Ascending aorta (tissue), 2 donors: ENCODE measurements around the gene E2F6. TPM values are rescaled to one million over a fixed set of nuclear protein-coding genes. Genes with fewer than 3 reads are reported as not detected.

Experiments used
- DNase-seq, 2 donors: peaks; one replicate each; pipeline ENCODE4 v3.0.0-alpha.2; 2019; ENCODE audit warnings: low spot score in 2 of 2
- H3K27ac ChIP-seq, 2 donors: fragments of 200-600 bp; sonication (generic); one replicate each; pipeline ENCODE4 v1.5.1; 2016 to 2017; ENCODE audit warnings: mild to moderate bottlenecking in 1 of 2
- H3K27me3 ChIP-seq: fragments of 200-600 bp; sonication (generic); one replicate; pipeline ENCODE4 v1.5.1; 2017
- H3K36me3 ChIP-seq, 2 donors: fragments of 200-600 bp; sonication (generic); one replicate each; pipeline ENCODE4 v1.5.1; 2016
- H3K4me1 ChIP-seq, 2 donors: fragments of 200-600 bp; sonication (generic); one replicate each; pipeline ENCODE4 v1.5.1; 2016 to 2017; ENCODE audit warnings: mild to moderate bottlenecking in 1 of 2
- H3K4me3 ChIP-seq, 2 donors: fragments of 200-600 bp; sonication (generic); one replicate each; pipeline ENCODE4 v1.5.1; 2016 to 2017; ENCODE audit warnings: mild to moderate bottlenecking in 1 of 2
- H3K9me3 ChIP-seq, 2 donors: fragments of 200-600 bp; sonication (generic); one replicate each; pipeline ENCODE4 v1.5.1; 2016
- CTCF ChIP-seq, 3 experiments: fragments of 200-600 bp in 2 of 3; fragments of 450-650 bp in 1 of 3; sonication (generic) in 2 of 3; IDR thresholded peaks; one replicate each; pipeline ENCODE4 v1.5.1; 2016 to 2019; ENCODE audit warnings: antibody characterized with exemption in 3 of 3, mild to moderate bottlenecking in 1 of 3, moderate library complexity in 1 of 3
- intact Hi-C: fragments of 100-400 bp; cut with DNase I; formaldehyde crosslinking; loops from one replicate; pipeline ENCODE4 v1.15.1; 2023
- total RNA-seq: library from RNA; depleted of rRNA; stranded (reverse); fragments of >200 nt; gene quantifications from one replicate; pipeline ENCODE4 v1.1.0, GENCODE V29; 2016

E2F6 gene
- total RNA-seq, 1 donor from 2014 or later: 1.9 TPM

- no peaks in the 10 kb centered on the region for H3K9me3 ChIP-seq
- peak overlapping the region; percentile 84 to 93 for H3K27ac ChIP-seq
- no peaks in the 10 kb centered on the region for H3K36me3 ChIP-seq
- H3K4me1 ChIP-seq: peaks cover 3 to 20% of the 10 kb centered on the region in 2 donors
- intact Hi-C loops: loop anchor here (2.0 to 5.0 kb wide), 5 partner anchors 60 to 334 kb away; partner anchors contain the start of genes ROCK2 and SLC66A3
- H3K27me3 ChIP-seq: no peaks in the 10 kb centered on the region
- TF ChIP-seq CTCF (IDR thresholded peaks at IDR 0.05): no peak
- H3K4me3 ChIP-seq: peak overlapping the region; percentile 72 to 86
- DNase-seq: no peak
These were observed 557 bp upstream of the E2F6 start for GRCh38 chr2:11466307-11467128.

GRCh38 chr2:11465110-11465484 lies 864 bp downstream of the E2F6 start:
- H3K4me3 ChIP-seq: peak overlapping the region; percentile 72 to 86
- no peaks in the 10 kb centered on the region for H3K27me3 ChIP-seq
- DNase-seq: no peak
- no peaks in the 10 kb centered on the region for H3K9me3 ChIP-seq
- peak overlapping the region; percentile 84 to 93 for H3K27ac ChIP-seq
- no peak for TF ChIP-seq CTCF (IDR thresholded peaks at IDR 0.05)
- H3K36me3 ChIP-seq: no peaks in the 10 kb centered on the region
- intact Hi-C loops: loop anchor here (5.0 kb wide), 2 partner anchors 222 to 333 kb away; a partner anchor contains a TSS
- peaks cover 3 to 20% of the 10 kb centered on the region in 2 donors for H3K4me1 ChIP-seq

GRCh38 chr2:11459816-11460215 lies 6.1 kb downstream of the E2F6 start:
- Histone ChIP-seq H3K9me3 (no peaks in the 10 kb centered on the region), H3K4me3 (no peak overlapping the region), H3K36me3 (peaks cover 0 to 5% of the 10 kb centered on the region in 2 donors), H3K4me1 (peaks cover 0 to 12% of the 10 kb centered on the region in 2 donors), H3K27me3 (no peaks in the 10 kb centered on the region), H3K27ac (no peak overlapping the region)
- no peak for DNase-seq
- intact Hi-C loops: no loop called here
- no peak for TF ChIP-seq CTCF (IDR thresholded peaks at IDR 0.05)

- Histone ChIP-seq H3K4me3 (no peak overlapping the region), H3K36me3 (peaks cover under 1 to 5% of the 10 kb centered on the region in 2 donors), H3K9me3 (no peaks in the 10 kb centered on the region), H3K4me1 (peaks cover 0 to 4% of the 10 kb centered on the region in 2 donors), H3K27me3 (no peaks in the 10 kb centered on the region), H3K27ac (no peak overlapping the region)
- DNase-seq: no peak
- no peak for TF ChIP-seq CTCF (IDR thresholded peaks at IDR 0.05)
- intact Hi-C loops: no loop called here
These were observed 7.2 kb downstream of the E2F6 start for GRCh38 chr2:11458753-11459152.

- TF ChIP-seq CTCF (IDR thresholded peaks at IDR 0.05): no peak
- DNase-seq: no peak
- Histone ChIP-seq H3K27ac (no peak overlapping the region), H3K27me3 (no peaks in the 10 kb centered on the region), H3K4me1 (peaks cover 0 to 4% of the 10 kb centered on the region in 2 donors), H3K4me3 (no peak overlapping the region), H3K9me3 (no peaks in the 10 kb centered on the region), H3K36me3 (peaks cover 9 to 10% of the 10 kb centered on the region in 2 donors)
- intact Hi-C loops: no loop called here
These were observed 8.0 kb downstream of the E2F6 start for GRCh38 chr2:11457935-11458334.
